ENCODE results near the gene KRT71.

Gene KRT71

DNA sequence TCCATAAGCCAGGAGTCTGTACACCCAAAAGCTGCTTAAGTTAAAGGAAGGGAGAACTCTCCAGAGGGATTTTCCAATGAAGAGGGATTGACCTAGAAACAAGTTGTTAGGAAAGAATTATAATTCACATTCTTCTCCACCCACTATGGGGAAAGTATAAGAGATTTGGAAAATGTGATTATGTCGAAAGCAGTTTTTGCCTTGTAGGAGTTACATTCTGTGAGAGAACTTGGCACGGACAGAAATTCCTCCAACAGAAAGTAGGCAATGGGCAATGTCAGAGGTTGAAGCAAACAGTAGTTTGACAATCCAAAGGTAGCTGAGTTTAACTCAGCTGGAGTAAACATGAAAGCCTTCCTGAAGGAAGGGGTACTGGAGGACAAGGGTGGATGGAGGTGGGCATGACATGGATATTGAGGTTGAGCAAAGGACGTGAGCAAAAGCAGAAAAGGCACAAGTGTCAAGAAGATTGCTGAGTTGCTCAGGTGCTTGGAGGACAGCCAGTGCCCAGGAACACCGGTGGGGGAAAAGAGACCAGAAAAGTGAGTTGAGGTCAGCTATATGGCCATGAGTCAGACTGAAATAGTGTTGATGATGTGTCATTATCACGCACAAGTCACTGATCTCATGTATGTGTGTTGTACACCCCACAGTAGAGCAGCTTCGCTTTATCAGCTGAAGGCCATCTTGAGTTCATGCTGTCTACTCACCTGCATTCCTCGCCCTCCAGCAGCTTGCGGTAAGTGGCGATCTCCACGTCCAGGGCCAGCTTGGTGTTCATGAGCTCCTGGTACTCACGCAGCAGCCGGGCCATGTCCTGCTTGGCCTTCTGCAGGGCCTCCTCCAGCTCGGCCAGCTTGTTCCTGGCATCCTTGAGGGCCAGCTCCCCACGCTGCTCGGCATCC is 36.8 kb downstream of the KRT71 start:
- POLR2A ChIA-PET: no interaction called here
- DNase-seq (ENCODE audit: extremely low spot score): no peak
- no peak for TF ChIP-seq FOXA1 (IDR thresholded peaks at IDR 0.05)
- no peak for TF ChIP-seq SUZ12 (IDR thresholded peaks at IDR 0.05)
- TF ChIP-seq BHLHE40 (IDR thresholded peaks at IDR 0.05; ENCODE audit: borderline replicate concordance): no peak
- CTCF ChIA-PET: interaction anchor here (1.0 kb wide), 1 partner anchor 9 kb away, joined by 3 read pairs; no protein-coding TSS in a partner anchor

DNA sequence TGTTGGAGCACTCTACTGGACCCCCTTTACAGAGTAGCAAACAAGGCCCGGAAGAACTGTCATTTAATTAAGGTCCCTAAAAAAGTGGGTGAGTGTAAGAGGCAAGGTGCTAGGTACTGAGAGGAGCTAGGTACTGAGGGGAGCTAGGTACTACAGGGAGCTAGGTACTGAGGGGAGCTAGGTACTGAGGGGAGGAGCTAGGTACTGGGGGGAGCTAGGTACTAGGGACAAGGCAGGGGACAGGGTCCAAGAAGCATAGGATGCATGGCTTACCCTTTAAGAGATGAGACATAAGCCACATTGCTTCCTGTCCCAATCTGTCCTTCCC is 37.7 kb downstream of the KRT71 start:
- TF ChIP-seq SP1 (IDR thresholded peaks at IDR 0.05): no peak
- TF ChIP-seq L3MBTL2 (conservative IDR thresholded peaks at IDR 0.05): no peak
- TF ChIP-seq ELF4 (IDR thresholded peaks at IDR 0.05): no peak
- no peak for TF ChIP-seq CTBP1 (IDR thresholded peaks at IDR 0.05; ENCODE audit: borderline replicate concordance)
- no peak for TF ChIP-seq ZNF384 (IDR thresholded peaks at IDR 0.05)
- TF ChIP-seq FOXK2 (IDR thresholded peaks at IDR 0.05): no peak
- TF ChIP-seq FOXM1 (IDR thresholded peaks at IDR 0.05; ENCODE audit: borderline replicate concordance): no peak
- TF ChIP-seq LEF1 (IDR thresholded peaks at IDR 0.05; ENCODE audit: borderline replicate concordance): no peak
- POLR2A ChIA-PET: no interaction called here
- CTCF ChIA-PET: no interaction called here
- DNase-seq (ENCODE audit: extremely low spot score): no peak

DNA sequence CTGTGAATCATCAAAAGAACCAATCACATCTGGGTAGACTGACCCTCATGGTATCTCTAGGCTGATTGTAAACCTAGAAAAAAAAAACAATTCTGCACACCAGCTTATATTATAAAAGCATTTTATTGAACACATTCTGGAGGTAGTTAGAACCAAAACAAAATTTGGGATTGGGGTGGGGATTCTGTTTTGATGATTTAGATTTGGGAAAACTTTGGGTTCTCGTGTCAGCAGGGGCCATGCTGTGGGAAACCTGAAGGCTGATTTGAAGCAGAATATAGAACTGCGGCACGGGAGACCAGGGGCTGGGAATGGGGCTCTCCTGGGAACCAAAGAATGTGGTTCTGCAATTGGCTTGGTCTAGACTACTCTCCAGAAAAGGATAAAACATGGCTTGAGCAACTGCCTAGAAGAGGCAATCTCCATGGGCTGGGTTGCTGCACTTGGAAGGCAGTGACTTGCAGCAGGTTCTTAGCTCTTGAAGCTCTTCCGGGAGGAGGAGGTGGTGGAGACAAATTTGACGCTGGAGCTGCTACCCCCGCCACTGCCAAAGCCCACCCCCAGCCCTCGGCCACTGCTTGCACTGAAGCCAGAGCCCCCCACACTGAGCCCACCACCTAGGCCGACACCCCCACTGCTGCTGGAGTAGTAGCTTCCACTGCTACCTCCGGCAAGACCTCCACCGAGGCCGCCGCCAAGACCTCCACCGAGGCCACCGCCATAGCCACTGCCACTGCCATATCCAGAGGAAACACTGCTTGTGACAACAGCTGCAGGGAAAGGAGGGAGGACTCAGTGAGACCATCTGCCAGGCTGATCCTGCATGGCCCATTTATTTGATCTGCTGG is 38.2 kb downstream of the KRT71 start:
- ChIA-PET CTCF (no interaction called here), POLR2A (no interaction called here)
- TF ChIP-seq FOXA1 (IDR thresholded peaks at IDR 0.05) (no peak), SUZ12 (IDR thresholded peaks at IDR 0.05) (no peak), ELF4 (IDR thresholded peaks at IDR 0.05) (no peak), NFRKB (IDR thresholded peaks at IDR 0.05) (no peak)
- DNase-seq (ENCODE audit: extremely low spot score): no peak

DNA sequence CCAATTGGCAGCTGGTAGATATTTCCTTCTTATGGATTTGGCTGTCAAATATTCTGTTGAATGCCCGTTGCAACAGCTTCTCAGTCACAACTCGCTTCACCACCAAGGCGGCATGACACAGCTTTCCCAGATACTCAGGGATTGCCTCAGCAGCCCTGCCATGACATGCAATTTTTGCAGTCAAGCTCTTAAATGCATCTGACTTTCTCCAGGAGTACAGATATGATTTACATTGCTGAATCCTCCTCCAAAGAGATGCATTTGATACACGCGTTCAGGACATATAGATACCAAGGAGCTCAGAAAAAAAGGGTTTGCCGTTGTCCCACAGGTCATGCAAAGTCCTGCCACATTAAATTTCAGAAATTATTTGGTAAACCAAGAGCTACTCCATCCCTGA is 39.2 kb downstream of the KRT71 start:
- no peak for TF ChIP-seq L3MBTL2 (conservative IDR thresholded peaks at IDR 0.05)
- no peak for TF ChIP-seq FOXK2 (IDR thresholded peaks at IDR 0.05)
- no peak for TF ChIP-seq LEF1 (IDR thresholded peaks at IDR 0.05; ENCODE audit: borderline replicate concordance)
- TF ChIP-seq, protein P1, sequence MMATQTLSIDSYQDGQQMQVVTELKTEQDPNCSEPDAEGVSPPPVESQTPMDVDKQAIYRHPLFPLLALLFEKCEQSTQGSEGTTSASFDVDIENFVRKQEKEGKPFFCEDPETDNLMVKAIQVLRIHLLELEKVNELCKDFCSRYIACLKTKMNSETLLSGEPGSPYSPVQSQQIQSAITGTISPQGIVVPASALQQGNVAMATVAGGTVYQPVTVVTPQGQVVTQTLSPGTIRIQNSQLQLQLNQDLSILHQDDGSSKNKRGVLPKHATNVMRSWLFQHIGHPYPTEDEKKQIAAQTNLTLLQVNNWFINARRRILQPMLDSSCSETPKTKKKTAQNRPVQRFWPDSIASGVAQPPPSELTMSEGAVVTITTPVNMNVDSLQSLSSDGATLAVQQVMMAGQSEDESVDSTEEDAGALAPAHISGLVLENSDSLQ (IDR thresholded peaks at IDR 0.05): no peak
- no peak for TF ChIP-seq FOXA1 (IDR thresholded peaks at IDR 0.05)
- TF ChIP-seq TARDBP (IDR thresholded peaks at IDR 0.05): no peak
- TF ChIP-seq ZNF384 (IDR thresholded peaks at IDR 0.05): no peak
- TF ChIP-seq HDGF (IDR thresholded peaks at IDR 0.05; ENCODE audit: borderline replicate concordance): no peak
- TF ChIP-seq SUZ12 (IDR thresholded peaks at IDR 0.05): no peak
- TF ChIP-seq ELF4 (IDR thresholded peaks at IDR 0.05): no peak
- no peak for TF ChIP-seq ARNT (IDR thresholded peaks at IDR 0.05)
- no peak for TF ChIP-seq CTBP1 (IDR thresholded peaks at IDR 0.05; ENCODE audit: borderline replicate concordance)
- no peak for TF ChIP-seq NFRKB (IDR thresholded peaks at IDR 0.05)
- TF ChIP-seq SP1 (IDR thresholded peaks at IDR 0.05): no peak
- TF ChIP-seq BHLHE40 (IDR thresholded peaks at IDR 0.05; ENCODE audit: borderline replicate concordance): no peak
- TF ChIP-seq FOXM1 (IDR thresholded peaks at IDR 0.05; ENCODE audit: borderline replicate concordance): no peak
- DNase-seq (ENCODE audit: extremely low spot score): no peak
- ChIA-PET POLR2A (no interaction called here), CTCF (no interaction called here)

DNA sequence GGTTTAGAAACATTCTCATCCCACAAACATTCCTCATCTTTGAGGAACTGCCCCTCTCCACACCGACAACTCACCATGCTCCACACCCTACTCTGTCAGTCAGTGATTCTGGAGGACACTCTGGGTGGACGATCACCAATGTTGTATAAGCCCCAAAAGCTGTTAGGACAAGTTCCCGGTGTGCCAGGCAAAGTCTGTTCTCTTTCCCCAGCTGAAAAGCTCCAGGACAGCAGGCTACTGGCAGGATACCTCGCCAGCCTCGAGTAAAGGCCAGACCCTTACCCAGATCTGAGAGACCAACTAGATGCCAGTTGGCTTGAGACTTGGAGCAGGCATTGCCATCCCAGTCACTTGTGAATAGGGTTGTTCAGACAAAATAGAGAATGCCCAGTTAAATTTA is 44.7 kb downstream of the KRT71 start:
- ChIA-PET POLR2A (no interaction called here), CTCF (no interaction called here)
- DNase-seq (ENCODE audit: extremely low spot score): no peak
- TF ChIP-seq FOXK2 (IDR thresholded peaks at IDR 0.05) (no peak), LEF1 (IDR thresholded peaks at IDR 0.05; ENCODE audit: borderline replicate concordance) (no peak), CTBP1 (IDR thresholded peaks at IDR 0.05; ENCODE audit: borderline replicate concordance) (no peak), NFRKB (IDR thresholded peaks at IDR 0.05) (no peak), BHLHE40 (IDR thresholded peaks at IDR 0.05; ENCODE audit: borderline replicate concordance) (no peak), ELF4 (IDR thresholded peaks at IDR 0.05) (no peak), TARDBP (IDR thresholded peaks at IDR 0.05) (no peak), HDGF (IDR thresholded peaks at IDR 0.05; ENCODE audit: borderline replicate concordance) (no peak), ARNT (IDR thresholded peaks at IDR 0.05) (no peak)

DNA sequence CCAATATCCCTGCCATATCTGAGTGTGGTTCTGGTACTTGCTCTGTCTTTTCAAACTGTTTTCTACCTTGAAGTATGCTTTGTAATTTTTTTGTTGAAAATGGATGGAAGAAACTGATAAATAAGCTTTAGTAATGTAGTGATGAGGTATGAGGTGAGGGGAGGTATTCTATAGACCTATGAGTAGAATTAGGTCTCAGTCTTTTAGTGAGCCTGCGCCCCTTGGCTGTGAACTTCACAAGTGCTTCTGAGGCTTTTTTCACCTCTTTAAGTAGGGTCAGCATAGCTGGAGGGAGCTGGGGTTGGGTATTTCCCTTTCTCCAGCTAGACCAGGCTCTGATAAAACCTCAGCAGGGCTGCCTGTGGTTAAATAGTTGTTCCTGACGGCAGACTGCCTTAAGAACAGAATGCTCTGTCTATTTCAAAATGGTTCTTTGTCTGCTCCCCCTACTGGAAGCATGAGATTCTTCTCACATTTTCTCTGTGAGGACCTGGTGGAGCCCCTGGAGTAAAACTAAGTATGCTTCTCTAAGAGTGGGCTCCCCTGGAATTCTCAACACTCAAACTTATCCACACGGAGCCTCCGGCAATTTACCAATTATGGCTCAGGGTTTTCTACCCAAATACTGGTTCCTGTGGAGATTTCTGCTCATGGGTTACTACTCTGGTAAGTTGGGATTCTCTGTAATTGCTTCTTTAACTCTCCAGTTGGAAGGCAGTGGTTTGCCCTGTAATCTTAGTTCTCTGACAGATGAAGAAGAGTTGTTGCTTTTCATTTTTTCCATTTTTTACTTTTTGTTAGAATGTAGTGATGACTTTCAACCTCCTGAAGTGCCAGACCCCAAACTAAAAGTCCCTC is 45.9 kb downstream of the KRT71 start:
- POLR2A ChIA-PET: no interaction called here
- TF ChIP-seq SP1 (IDR thresholded peaks at IDR 0.05): no peak
- DNase-seq (ENCODE audit: extremely low spot score): peak; percentile 43
- CTCF ChIA-PET: interaction anchor here (0.7 kb wide), 2 partner anchors 9 to 479 kb away, joined by 3 read pairs; no protein-coding TSS in a partner anchor

DNA sequence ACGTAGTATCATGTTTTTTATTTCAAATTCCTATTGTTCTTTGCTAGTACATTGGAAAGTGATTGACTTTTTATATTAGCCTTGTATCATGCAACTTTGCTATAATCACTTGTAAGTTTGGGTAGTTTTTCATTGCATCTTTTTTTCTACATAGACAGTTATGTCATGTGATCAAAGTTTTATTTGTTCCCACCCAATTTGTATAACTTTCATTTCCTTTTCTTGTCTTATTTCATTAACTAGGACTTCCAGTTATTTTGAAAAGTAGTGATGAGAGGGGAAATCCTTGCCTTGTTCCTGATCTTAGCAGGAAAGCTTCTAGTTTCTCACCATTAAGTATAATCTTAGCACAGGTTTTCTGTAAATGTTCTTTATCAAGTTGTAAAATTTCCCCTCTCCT is 50.1 kb downstream of the KRT71 start:
- no peak for DNase-seq (ENCODE audit: extremely low spot score)
- ChIA-PET CTCF (no interaction called here), POLR2A (no interaction called here)
- TF ChIP-seq BHLHE40 (IDR thresholded peaks at IDR 0.05; ENCODE audit: borderline replicate concordance) (no peak), ZNF384 (IDR thresholded peaks at IDR 0.05) (no peak), ELF4 (IDR thresholded peaks at IDR 0.05) (no peak), FOXM1 (IDR thresholded peaks at IDR 0.05; ENCODE audit: borderline replicate concordance) (no peak), LEF1 (IDR thresholded peaks at IDR 0.05; ENCODE audit: borderline replicate concordance) (no peak), HDGF (IDR thresholded peaks at IDR 0.05; ENCODE audit: borderline replicate concordance) (no peak)

Data from HEK293T (cell line).